Progenitor cell of endocrine pancreas (in vitro differentiated cells): ENCODE results near the gene KCNMA1. TPM values are rescaled to one million over a fixed set of nuclear protein-coding genes. Genes with fewer than 3 reads are reported as not detected.
"Not testable (repeated sequence)": the region's sequence is repeated elsewhere in the genome, so short reads cannot be mapped to it uniquely, and the experiment has no call there.

Experiments used
- DNase-seq: peaks from one replicate; pipeline ENCODE4 v3.0.0; 2021; ENCODE audit warnings: low spot score; ENCODE audit not compliant: unreplicated experiment
- H3K27ac Mint-ChIP-seq: 2 replicates; pipeline ENCODE4 v1.8.0; 2021; ENCODE audit warnings: mild to moderate bottlenecking, moderate library complexity, mixed read lengths
- H3K27me3 Mint-ChIP-seq: 2 replicates; pipeline ENCODE4 v1.8.0; 2021; ENCODE audit warnings: mixed read lengths
- H3K36me3 Mint-ChIP-seq: 2 replicates; pipeline ENCODE4 v1.8.0; 2022; ENCODE audit warnings: mixed read lengths; ENCODE audit not compliant: insufficient read depth
- H3K4me1 Mint-ChIP-seq: 2 replicates; pipeline ENCODE4 v1.8.0; 2021; ENCODE audit warnings: low read depth, mixed read lengths
- H3K4me3 Mint-ChIP-seq: 2 replicates; pipeline ENCODE4 v1.8.0; 2021; ENCODE audit warnings: low read depth, mild to moderate bottlenecking, moderate library complexity, mixed read lengths
- H3K9me3 Mint-ChIP-seq: 2 replicates; pipeline ENCODE4 v1.8.0; 2021; ENCODE audit warnings: low read depth, mixed read lengths
- CTCF ChIP-seq: fragments of 200-600 bp; sonication (generic); IDR thresholded peaks from one replicate; pipeline ENCODE4 v1.5.0; 2021; ENCODE audit warnings: antibody characterized with exemption, mild to moderate bottlenecking; ENCODE audit not compliant: unreplicated experiment
- total RNA-seq: library from RNA; stranded (reverse); gene quantifications from 2 replicates; pipeline ENCODE4 v1.2.1, GENCODE V29; 2021

The KCNMA1 gene
- total RNA-seq, 1 donor from 2014 or later, result 5.8 TPM

- no peak for DNase-seq
- H3K27me3 Mint-ChIP-seq, result peaks cover 6% of the 10 kb centered on the region
- no peak overlapping the region for H3K27ac Mint-ChIP-seq
- H3K4me3 Mint-ChIP-seq, result no peak overlapping the region
- no peaks in the 10 kb centered on the region for H3K36me3 Mint-ChIP-seq
- no peaks in the 10 kb centered on the region for H3K9me3 Mint-ChIP-seq
- TF ChIP-seq CTCF, result no peak
- H3K4me1 Mint-ChIP-seq, result no peaks in the 10 kb centered on the region
Observed at GRCh38 chr10:77574438-77574837, 63.2 kb downstream of the KCNMA1 start.

- not testable (repeated sequence) for H3K36me3 Mint-ChIP-seq, H3K9me3 Mint-ChIP-seq, H3K4me1 Mint-ChIP-seq, DNase-seq, H3K27me3 Mint-ChIP-seq, H3K4me3 Mint-ChIP-seq, H3K27ac Mint-ChIP-seq
Observed at GRCh38 chr10:77572520-77572919, 65.1 kb downstream of the KCNMA1 start.

GRCh38 chr10:77571490-77571889 is 66.1 kb downstream of the KCNMA1 start:
- Mint-ChIP-seq H3K27ac (no peak overlapping the region), H3K27me3 (peaks cover 9% of the 10 kb centered on the region), H3K36me3 (no peaks in the 10 kb centered on the region), H3K9me3 (no peaks in the 10 kb centered on the region), H3K4me3 (no peak overlapping the region), H3K4me1 (no peaks in the 10 kb centered on the region)
- TF ChIP-seq CTCF, result no peak
- no peak for DNase-seq

GRCh38 chr10:77566914-77567566 is 70.6 kb downstream of the KCNMA1 start:
- no peaks in the 10 kb centered on the region for H3K36me3 Mint-ChIP-seq

GRCh38 chr10:77566236-77566635 is 71.4 kb downstream of the KCNMA1 start:
- TF ChIP-seq CTCF, result no peak
- Mint-ChIP-seq H3K9me3 (no peaks in the 10 kb centered on the region), H3K27ac (no peak overlapping the region)

More at GRCh38 chr10:77566914-77567566, 70.6 kb downstream of the KCNMA1 start:
- Mint-ChIP-seq H3K9me3 (no peaks in the 10 kb centered on the region), H3K4me1 (peaks cover 5% of the 10 kb centered on the region), H3K27ac (no peak overlapping the region), H3K27me3 (peaks cover 36% of the 10 kb centered on the region), H3K4me3 (no peak overlapping the region)
- TF ChIP-seq CTCF, result no peak
- DNase-seq, result no peak

GRCh38 chr10:77565590-77566023 is 72.0 kb downstream of the KCNMA1 start:
- DNase-seq, result no peak
- no peak overlapping the region for H3K4me3 Mint-ChIP-seq
- H3K27ac Mint-ChIP-seq, result no peak overlapping the region
- no peak for TF ChIP-seq CTCF
- peaks cover 5% of the 10 kb centered on the region for H3K4me1 Mint-ChIP-seq
- H3K27me3 Mint-ChIP-seq, result peaks cover 39% of the 10 kb centered on the region
- no peaks in the 10 kb centered on the region for H3K9me3 Mint-ChIP-seq
- no peaks in the 10 kb centered on the region for H3K36me3 Mint-ChIP-seq

More at GRCh38 chr10:77566236-77566635, 71.4 kb downstream of the KCNMA1 start:
- peaks cover 36% of the 10 kb centered on the region for H3K27me3 Mint-ChIP-seq
- peaks cover 5% of the 10 kb centered on the region for H3K4me1 Mint-ChIP-seq
- H3K4me3 Mint-ChIP-seq, result no peak overlapping the region
- no peak for DNase-seq
- H3K36me3 Mint-ChIP-seq, result no peaks in the 10 kb centered on the region
